ENCODE measurements around the gene TAF3.

TAF3 gene

GRCh38 chr10:8045726-8046494 lies 227.6 kb downstream of the TAF3 start:
- H3K27me3 ChIP-seq (ENCODE audit: control insufficient read depth, insufficient read depth, low read length), result peaks cover 100% of the 10 kb centered on the region
- H3K4me3 ChIP-seq (ENCODE audit: low read length), result peak overlapping the region; percentile 51
- peaks cover 43% of the 10 kb centered on the region for H3K4me1 ChIP-seq (ENCODE audit: control insufficient read depth, low read depth, low read length)
- no peaks in the 10 kb centered on the region for H3K9me3 ChIP-seq (ENCODE audit: control insufficient read depth, low read depth, low read length)
- H3K36me3 ChIP-seq (ENCODE audit: control insufficient read depth, low read depth, low read length), result no peaks in the 10 kb centered on the region
- no peak overlapping the region for H3K27ac ChIP-seq (ENCODE audit: low read length)
- no peak overlapping the region for H3K9ac ChIP-seq (ENCODE audit: low read length)

GRCh38 chr10:8047452-8048280 lies 229.4 kb downstream of the TAF3 start:
- Histone ChIP-seq H3K4me3 (ENCODE audit: low read length) (peak overlapping the region; percentile 1), H3K9ac (ENCODE audit: low read length) (no peak overlapping the region), H3K4me1 (ENCODE audit: control insufficient read depth, low read depth, low read length) (peaks cover 48% of the 10 kb centered on the region), H3K27me3 (ENCODE audit: control insufficient read depth, insufficient read depth, low read length) (peaks cover 100% of the 10 kb centered on the region), H3K27ac (ENCODE audit: low read length) (no peak overlapping the region), H3K9me3 (ENCODE audit: control insufficient read depth, low read depth, low read length) (no peaks in the 10 kb centered on the region), H3K36me3 (ENCODE audit: control insufficient read depth, low read depth, low read length) (no peaks in the 10 kb centered on the region)

- Histone ChIP-seq H3K9ac (ENCODE audit: low read length) (no peak overlapping the region), H3K27me3 (ENCODE audit: control insufficient read depth, insufficient read depth, low read length) (peaks cover 100% of the 10 kb centered on the region), H3K36me3 (ENCODE audit: control insufficient read depth, low read depth, low read length) (no peaks in the 10 kb centered on the region), H3K9me3 (ENCODE audit: control insufficient read depth, low read depth, low read length) (no peaks in the 10 kb centered on the region), H3K4me1 (ENCODE audit: control insufficient read depth, low read depth, low read length) (peaks cover 45% of the 10 kb centered on the region), H3K4me3 (ENCODE audit: low read length) (peak overlapping the region; percentile 1), H3K27ac (ENCODE audit: low read length) (no peak overlapping the region)
These were observed 230.1 kb downstream of the TAF3 start for GRCh38 chr10:8048281-8049008.

- Histone ChIP-seq H3K4me3 (ENCODE audit: low read length) (peak overlapping the region; percentile 46), H3K4me1 (ENCODE audit: control insufficient read depth, low read depth, low read length) (peaks cover 47% of the 10 kb centered on the region), H3K27ac (ENCODE audit: low read length) (no peak overlapping the region), H3K9me3 (ENCODE audit: control insufficient read depth, low read depth, low read length) (no peaks in the 10 kb centered on the region), H3K27me3 (ENCODE audit: control insufficient read depth, insufficient read depth, low read length) (peaks cover 99% of the 10 kb centered on the region), H3K36me3 (ENCODE audit: control insufficient read depth, low read depth, low read length) (no peaks in the 10 kb centered on the region), H3K9ac (ENCODE audit: low read length) (no peak overlapping the region)
These were observed 230.9 kb downstream of the TAF3 start for GRCh38 chr10:8049045-8049864.

- Histone ChIP-seq H3K36me3 (ENCODE audit: control insufficient read depth, low read depth, low read length) (no peaks in the 10 kb centered on the region), H3K27ac (ENCODE audit: low read length) (no peak overlapping the region), H3K9ac (ENCODE audit: low read length) (no peak overlapping the region), H3K27me3 (ENCODE audit: control insufficient read depth, insufficient read depth, low read length) (peaks cover 99% of the 10 kb centered on the region), H3K9me3 (ENCODE audit: control insufficient read depth, low read depth, low read length) (no peaks in the 10 kb centered on the region), H3K4me3 (ENCODE audit: low read length) (peak overlapping the region; percentile 46), H3K4me1 (ENCODE audit: control insufficient read depth, low read depth, low read length) (peaks cover 44% of the 10 kb centered on the region)
These were observed 231.7 kb downstream of the TAF3 start for GRCh38 chr10:8049865-8050555.

- H3K27me3 ChIP-seq (ENCODE audit: control insufficient read depth, insufficient read depth, low read length), result peaks cover 99% of the 10 kb centered on the region
- no peak overlapping the region for H3K9ac ChIP-seq (ENCODE audit: low read length)
- H3K27ac ChIP-seq (ENCODE audit: low read length), result no peak overlapping the region
- no peaks in the 10 kb centered on the region for H3K36me3 ChIP-seq (ENCODE audit: control insufficient read depth, low read depth, low read length)
- H3K4me1 ChIP-seq (ENCODE audit: control insufficient read depth, low read depth, low read length), result peaks cover 40% of the 10 kb centered on the region
- H3K9me3 ChIP-seq (ENCODE audit: control insufficient read depth, low read depth, low read length), result no peaks in the 10 kb centered on the region
- peak overlapping the region; percentile 46 for H3K4me3 ChIP-seq (ENCODE audit: low read length)
These were observed 232.3 kb downstream of the TAF3 start for GRCh38 chr10:8050556-8051108.

- Histone ChIP-seq H3K4me1 (ENCODE audit: control insufficient read depth, low read depth, low read length) (peaks cover 38% of the 10 kb centered on the region), H3K4me3 (ENCODE audit: low read length) (peak overlapping the region; percentile 39), H3K9me3 (ENCODE audit: control insufficient read depth, low read depth, low read length) (no peaks in the 10 kb centered on the region), H3K36me3 (ENCODE audit: control insufficient read depth, low read depth, low read length) (no peaks in the 10 kb centered on the region), H3K27ac (ENCODE audit: low read length) (no peak overlapping the region), H3K27me3 (ENCODE audit: control insufficient read depth, insufficient read depth, low read length) (peaks cover 99% of the 10 kb centered on the region), H3K9ac (ENCODE audit: low read length) (no peak overlapping the region)
These were observed 233.0 kb downstream of the TAF3 start for GRCh38 chr10:8051109-8051821.

GRCh38 chr10:8051851-8052257 lies 233.5 kb downstream of the TAF3 start:
- Histone ChIP-seq H3K9ac (ENCODE audit: low read length) (no peak overlapping the region), H3K27ac (ENCODE audit: low read length) (no peak overlapping the region), H3K4me1 (ENCODE audit: control insufficient read depth, low read depth, low read length) (peaks cover 42% of the 10 kb centered on the region), H3K9me3 (ENCODE audit: control insufficient read depth, low read depth, low read length) (no peaks in the 10 kb centered on the region), H3K4me3 (ENCODE audit: low read length) (peak overlapping the region; percentile 39), H3K27me3 (ENCODE audit: control insufficient read depth, insufficient read depth, low read length) (peaks cover 99% of the 10 kb centered on the region), H3K36me3 (ENCODE audit: control insufficient read depth, low read depth, low read length) (no peaks in the 10 kb centered on the region)

- Histone ChIP-seq H3K9me3 (ENCODE audit: control insufficient read depth, low read depth, low read length) (no peaks in the 10 kb centered on the region), H3K27ac (ENCODE audit: low read length) (no peak overlapping the region), H3K27me3 (ENCODE audit: control insufficient read depth, insufficient read depth, low read length) (peaks cover 99% of the 10 kb centered on the region), H3K4me1 (ENCODE audit: control insufficient read depth, low read depth, low read length) (peaks cover 43% of the 10 kb centered on the region), H3K36me3 (ENCODE audit: control insufficient read depth, low read depth, low read length) (no peaks in the 10 kb centered on the region), H3K9ac (ENCODE audit: low read length) (no peak overlapping the region), H3K4me3 (ENCODE audit: low read length) (peak overlapping the region; percentile 39)
These were observed 234.1 kb downstream of the TAF3 start for GRCh38 chr10:8052341-8052955.
